ENCODE measurements around the gene ZRANB3.

- TF ChIP-seq POLR2A (IDR thresholded peaks at IDR 0.05) (no peak), CTCF (IDR thresholded peaks at IDR 0.05) (no peak)
Observed at GRCh38 chr2:135186054-135186453, 345.0 kb downstream of the ZRANB3 start.
